ENCODE results near the gene GAS7. TPM values are rescaled to one million over a fixed set of nuclear protein-coding genes. Genes with fewer than 3 reads are reported as not detected.
A peak's percentile ranks its signal among the peaks of the same experiment; 100 is the strongest.

GAS7 gene
- total RNA-seq, 1 experiment from 2014 or later, result 6.0 TPM

DNA sequence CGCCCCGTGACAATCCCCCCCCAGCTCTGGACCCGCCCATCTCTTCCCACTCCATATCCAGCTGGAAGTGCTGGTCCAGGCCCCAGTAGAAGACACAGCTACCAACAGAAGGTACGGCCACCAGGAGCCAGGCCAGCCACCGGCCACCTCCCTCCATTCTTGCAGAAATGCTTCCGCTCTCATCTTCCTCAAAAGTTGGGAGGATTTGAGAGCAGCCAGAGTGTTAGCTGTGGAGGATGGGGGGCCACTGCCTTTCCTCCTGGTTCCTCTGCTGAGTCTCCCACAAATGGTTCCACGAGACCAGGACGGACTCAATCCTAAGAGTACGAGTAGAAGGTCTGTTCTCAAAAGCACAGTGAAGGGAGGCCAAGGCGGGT is 78.3 kb downstream of the GAS7 start:
- peaks cover 45 to 46% of the 10 kb centered on the region in 2 experiments for H3K4me1 Mint-ChIP-seq
- Histone ChIP-seq H2BK20ac (ENCODE audit: low read depth, low read length, poor library complexity, severe bottlenecking) (no peak overlapping the region), H3K79me1 (ENCODE audit: insufficient read depth, low read depth, low read length, poor library complexity, severe bottlenecking) (no peaks in the 10 kb centered on the region), H4K5ac (ENCODE audit: insufficient read length, low read depth, low read length) (no peak overlapping the region), H3K23ac (ENCODE audit: insufficient read length, low read depth, low read length) (no peak overlapping the region), H3K27ac (ENCODE audit: insufficient read length, low read depth, low read length) (no peak overlapping the region), H2BK120ac (ENCODE audit: low read depth, low read length, poor library complexity, severe bottlenecking) (no peak overlapping the region), H2AFZ (ENCODE audit: low read length) (no peak overlapping the region), H3T11ph (ENCODE audit: low read length) (no peak overlapping the region), H2BK5ac (ENCODE audit: insufficient read length, low read length) (no peak overlapping the region), H3K9ac (ENCODE audit: extremely low read depth, insufficient read length, low read length) (no peak overlapping the region), H4K8ac (replicated peaks; ENCODE audit: insufficient read length, low read depth, low read length) (no peak overlapping the region), H3K79me2 (ENCODE audit: insufficient read depth, low read length) (no peaks in the 10 kb centered on the region), H2BK15ac (ENCODE audit: low read depth, low read length) (no peak overlapping the region), H2AK5ac (ENCODE audit: insufficient read length, low read length) (no peak overlapping the region), H3K18ac (ENCODE audit: insufficient read length, low read depth, low read length) (no peak overlapping the region), H3K56ac (ENCODE audit: insufficient read length, low read depth, low read length) (no peak overlapping the region), H3K23me2 (ENCODE audit: insufficient read length, low read depth, low read length, poor library complexity, severe bottlenecking) (no peaks in the 10 kb centered on the region), H3K14ac (ENCODE audit: insufficient read depth, low read length) (no peak overlapping the region), H4K20me1 (ENCODE audit: control insufficient read depth, insufficient read depth, insufficient read length) (no peaks in the 10 kb centered on the region), H3K27me3 (ENCODE audit: insufficient read depth, low read length) (no peaks in the 10 kb centered on the region), H3K4ac (ENCODE audit: low read depth, low read length) (no peak overlapping the region), H2BK12ac (ENCODE audit: insufficient read length, low read depth, low read length) (no peak overlapping the region), H3K4me2 (ENCODE audit: insufficient read depth, insufficient read length, low read length) (no peak overlapping the region), H3K9me3 (ENCODE audit: control insufficient read depth, low read depth, low read length) (no peaks in the 10 kb centered on the region), H4K91ac (ENCODE audit: insufficient read length, low read depth, low read length) (no peak overlapping the region), H3K4me1 (ENCODE audit: insufficient read depth, low read length) (peaks cover 10% of the 10 kb centered on the region; the same call in 1 of the 2 replicates)
- 0 out of 7 replicates have a peak overlapping the region, but pooled peaks of 1 of the 3 experiments have one; percentile 18 for H3K27ac Mint-ChIP-seq
- TF ChIP-seq, protein P1, sequence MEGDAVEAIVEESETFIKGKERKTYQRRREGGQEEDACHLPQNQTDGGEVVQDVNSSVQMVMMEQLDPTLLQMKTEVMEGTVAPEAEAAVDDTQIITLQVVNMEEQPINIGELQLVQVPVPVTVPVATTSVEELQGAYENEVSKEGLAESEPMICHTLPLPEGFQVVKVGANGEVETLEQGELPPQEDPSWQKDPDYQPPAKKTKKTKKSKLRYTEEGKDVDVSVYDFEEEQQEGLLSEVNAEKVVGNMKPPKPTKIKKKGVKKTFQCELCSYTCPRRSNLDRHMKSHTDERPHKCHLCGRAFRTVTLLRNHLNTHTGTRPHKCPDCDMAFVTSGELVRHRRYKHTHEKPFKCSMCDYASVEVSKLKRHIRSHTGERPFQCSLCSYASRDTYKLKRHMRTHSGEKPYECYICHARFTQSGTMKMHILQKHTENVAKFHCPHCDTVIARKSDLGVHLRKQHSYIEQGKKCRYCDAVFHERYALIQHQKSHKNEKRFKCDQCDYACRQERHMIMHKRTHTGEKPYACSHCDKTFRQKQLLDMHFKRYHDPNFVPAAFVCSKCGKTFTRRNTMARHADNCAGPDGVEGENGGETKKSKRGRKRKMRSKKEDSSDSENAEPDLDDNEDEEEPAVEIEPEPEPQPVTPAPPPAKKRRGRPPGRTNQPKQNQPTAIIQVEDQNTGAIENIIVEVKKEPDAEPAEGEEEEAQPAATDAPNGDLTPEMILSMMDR (conservative IDR thresholded peaks at IDR 0.05), result no peak
- WGBS (ENCODE audit: extremely low coverage, insufficient read length, low lambda C conversion rate), result no CpG with 5 or more reads among the region's 10 CpGs
- H3K4me3 Mint-ChIP-seq, result no peak overlapping the region
- no peaks in the 10 kb centered on the region; the same call in none of the 2 replicates for H3K27me3 Mint-ChIP-seq (ENCODE audit: low read depth)
- no peak for DNase-seq
- H3K9me3 Mint-ChIP-seq, result 0 out of 5 replicates have a peak, but pooled peaks cover 0 to 3% of the 10 kb centered on the region in 2 experiments
- H3K36me3 Mint-ChIP-seq (ENCODE audit: insufficient read depth in 1 of 3, low read depth in 3 of 3), result no peaks in the 10 kb centered on the region
